SK-N-SH (cell line): Measurements from ENCODE around the gene SYT17. TPM values are rescaled to one million over a fixed set of nuclear protein-coding genes. Genes with fewer than 3 reads are reported as not detected.

Source experiments
- CTCF ChIA-PET: fragments of 300-600, 350-600 bp; formaldehyde crosslinking; extraction: SDS; loops from one replicate; lab custom pipeline; 2021; lab: Yijun Ruan, JAX
- POLR2A ChIA-PET: fragments of 350-600 bp; sonication (Branson Sonifier 250); formaldehyde crosslinking; extraction: SDS; loops from one replicate; lab custom pipeline; 2020; ENCODE audit warnings: antibody characterized with exemption, inconsistent platforms; lab: Yijun Ruan, JAX
- DNase-seq: peaks from one replicate; pipeline ENCODE4 v3.0.0; 2012
- H2AFZ ChIP-seq: fragments of 200-600 bp; sonication (generic); 2 replicates; pipeline ENCODE4 v1.8.1; 2016; ENCODE audit warnings: antibody characterized with exemption, mild to moderate bottlenecking, low read depth
- H3F3A ChIP-seq: fragments of 200-600 bp; sonication (generic); replicated peaks from 2 replicates; pipeline ENCODE3; 2016; ENCODE audit warnings: antibody characterized with exemption, mild to moderate bottlenecking; ENCODE audit not compliant: insufficient read depth
- H3K27ac ChIP-seq, 2 experiments: fragments of 200-500 bp in 1 of 2; fragments of 200-600 bp in 1 of 2; sonication (Bioruptor generic) in 1 of 2; sonication (generic), shearing (Covaris generic) in 1 of 2; 2 replicates each; pipeline versions ENCODE4 v1.5.1 to v1.6.1; 2014 to 2016; ENCODE audit warnings: low read depth in 2 of 2, inconsistent platforms in 1 of 2, low read length in 1 of 2, mild to moderate bottlenecking in 1 of 2, mixed read lengths in 1 of 2
- H3K27me3 ChIP-seq: fragments of 200-600 bp; sonication (generic), shearing (Covaris generic); 2 replicates; pipeline ENCODE4 v1.6.1; 2016; ENCODE audit warnings: mixed run types; ENCODE audit not compliant: insufficient read depth
- H3K36me3 ChIP-seq, 2 experiments: fragments of 200-500 bp in 1 of 2; fragments of 200-600 bp in 1 of 2; sonication (Bioruptor generic) in 1 of 2; sonication (generic) in 1 of 2; replicated peaks in 1 of 2; 2 replicates each; pipeline versions ENCODE3 to v1.5.1; 2014 to 2016; ENCODE audit warnings: low read length in 1 of 2, mild to moderate bottlenecking in 1 of 2; ENCODE audit not compliant: insufficient read depth in 2 of 2, control insufficient read depth in 1 of 2
- H3K4me1 ChIP-seq, 2 experiments: fragments of 200-500 bp in 1 of 2; fragments of 200-600 bp in 1 of 2; sonication (Bioruptor generic) in 1 of 2; sonication (generic), shearing (Covaris generic) in 1 of 2; 2 replicates each; pipeline versions ENCODE4 v1.5.1 to v1.6.1; 2014 to 2016; ENCODE audit warnings: low read depth in 1 of 2, low read length in 1 of 2, mixed run types in 1 of 2; ENCODE audit not compliant: insufficient read depth in 2 of 2, control insufficient read depth in 1 of 2
- H3K4me2 ChIP-seq: fragments of 200-600 bp; sonication (generic), shearing (Covaris generic); 2 replicates; pipeline ENCODE4 v1.6.1; 2017; ENCODE audit warnings: mixed run types
- H3K4me3 ChIP-seq, 2 experiments: fragments of 200-500 bp in 1 of 2; fragments of 200-600 bp in 1 of 2; sonication (Bioruptor generic) in 1 of 2; sonication (generic), shearing (Covaris generic) in 1 of 2; 2 replicates each; pipeline versions ENCODE4 v1.5.1 to v1.8.1; 2014 to 2016; ENCODE audit warnings: low read depth in 2 of 2, inconsistent platforms in 1 of 2, low read length in 1 of 2, mild to moderate bottlenecking in 1 of 2, mixed read lengths in 1 of 2, moderate library complexity in 1 of 2
- H3K79me2 ChIP-seq: fragments of 200-600 bp; sonication (generic); 2 replicates; pipeline ENCODE4 v1.8.1; 2017; ENCODE audit warnings: mild to moderate bottlenecking; ENCODE audit not compliant: insufficient read depth
- H3K9ac ChIP-seq: fragments of 200-600 bp; sonication (generic); 2 replicates; pipeline ENCODE4 v1.6.1; 2017; ENCODE audit warnings: mixed run types
- H3K9me2 ChIP-seq: fragments of 200-600 bp; sonication (generic); 2 replicates; pipeline ENCODE4 v1.6.1; 2017; ENCODE audit warnings: mixed run types
- H3K9me3 ChIP-seq: fragments of 200-600 bp; sonication (generic); 2 replicates; pipeline ENCODE4 v1.6.1; 2017; ENCODE audit warnings: mixed run types, mild to moderate bottlenecking, moderate library complexity
- H4K20me1 ChIP-seq: fragments of 200-600 bp; sonication (generic); 2 replicates; pipeline ENCODE4 v1.6.1; 2017; ENCODE audit warnings: mild to moderate bottlenecking, mixed run types; ENCODE audit not compliant: insufficient read depth
- CHD2 ChIP-seq: fragments of 150-350 bp; IDR thresholded peaks from 2 replicates; pipeline ENCODE4 v1.6.1; 2018; ENCODE audit warnings: low read length; ENCODE audit not compliant: partially characterized antibody
- ELF1 ChIP-seq: IDR thresholded peaks from 2 replicates; pipeline ENCODE4 v1.4.0; 2012
- EP300 ChIP-seq, 2 experiments: IDR thresholded peaks; 2 replicates each; pipeline versions ENCODE4 v1.4.0 to v1.6.1; 2012; ENCODE audit warnings: borderline replicate concordance in 1 of 2, low read depth in 1 of 2, low read length in 1 of 2
- EZH2phosphoT487 ChIP-seq: fragments of 200-600 bp; sonication (generic); IDR thresholded peaks from 2 replicates; pipeline ENCODE4 v1.6.1; 2017; ENCODE audit warnings: low read depth, mixed run types, mild to moderate bottlenecking, antibody characterized with exemption, moderate library complexity, borderline replicate concordance
- FOSL2 ChIP-seq: IDR thresholded peaks from 2 replicates; pipeline ENCODE4 v1.4.0; 2012; ENCODE audit warnings: low read depth, mild to moderate bottlenecking, moderate library complexity, borderline replicate concordance
- FOXM1 ChIP-seq: IDR thresholded peaks from 2 replicates; pipeline ENCODE4 v1.4.0; 2012; ENCODE audit warnings: low read depth, mild to moderate bottlenecking
- JUND ChIP-seq: IDR thresholded peaks from 2 replicates; pipeline ENCODE4 v1.4.0; 2012
- NFIC ChIP-seq: IDR thresholded peaks from 2 replicates; pipeline ENCODE4 v1.4.0; 2012; ENCODE audit warnings: borderline replicate concordance
- NRF1 ChIP-seq: IDR thresholded peaks from 2 replicates; pipeline ENCODE4 v1.6.1; 2012; ENCODE audit warnings: low read depth, mild to moderate bottlenecking, low read length
- PBX3 ChIP-seq: IDR thresholded peaks from 2 replicates; pipeline ENCODE4; 2012
- RAD21 ChIP-seq: IDR thresholded peaks from 2 replicates; pipeline ENCODE4 v1.6.1; 2012; ENCODE audit warnings: mild to moderate bottlenecking, low read length
- RFX5 ChIP-seq: IDR thresholded peaks from 2 replicates; pipeline ENCODE4 v1.6.1; 2012; ENCODE audit warnings: mild to moderate bottlenecking, improper control_type of control experiment, low read length
- SIN3A ChIP-seq: IDR thresholded peaks from 2 replicates; pipeline ENCODE4 v1.6.1; 2012; ENCODE audit warnings: low read depth, mild to moderate bottlenecking, low read length, moderate library complexity, borderline replicate concordance
- SMC3 ChIP-seq: IDR thresholded peaks from 2 replicates; pipeline ENCODE4 v1.6.1; 2012; ENCODE audit warnings: low read depth, low read length, improper control_type of control experiment
- TCF12 ChIP-seq: IDR thresholded peaks from 2 replicates; pipeline ENCODE4 v1.4.0; 2012
- TEAD4 ChIP-seq: IDR thresholded peaks from 2 replicates; pipeline ENCODE4 v1.4.0; 2012; ENCODE audit warnings: mild to moderate bottlenecking, borderline replicate concordance; ENCODE audit not compliant: insufficient read depth
- YY1 ChIP-seq: IDR thresholded peaks from 2 replicates; pipeline ENCODE4 v1.4.0; 2012; ENCODE audit warnings: low read depth, mild to moderate bottlenecking
- WGBS: methylation state at CpG from one replicate; pipeline ENCODE4 v1.1.6; 2017; ENCODE audit warnings: low lambda C conversion rate; 5-methylcytosine and 5-hydroxymethylcytosine counted together
- polyA plus RNA-seq, 3 experiments: library from polyadenylated mRNA; depleted of rRNA; stranded (reverse); fragments of >200 nt; gene quantifications; 2 replicates each; pipeline ENCODE4 v1.2.3, GENCODE V29; 2012
- TF ChIP-seq, protein P1 (sequence below): fragments of 150-350 bp; IDR thresholded peaks from 2 replicates; pipeline ENCODE4 v1.6.1; 2017; ENCODE audit warnings: antibody characterized with exemption, low read length, low read depth, borderline replicate concordance
- TF ChIP-seq, protein P2 (sequence below): fragments of 200-600 bp; sonication (generic); IDR thresholded peaks from 2 replicates; pipeline ENCODE4 v1.6.1; 2017; ENCODE audit warnings: antibody characterized with exemption, mild to moderate bottlenecking, moderate library complexity
- TF ChIP-seq, protein P3 (sequence below): IDR thresholded peaks from 2 replicates; pipeline ENCODE4 v1.4.0; 2012; ENCODE audit warnings: low read depth

SYT17 gene
- polyA plus RNA-seq, 1 of the 3 experiments (the other 2 are of a cell fraction), result 0.21 TPM

DNA sequence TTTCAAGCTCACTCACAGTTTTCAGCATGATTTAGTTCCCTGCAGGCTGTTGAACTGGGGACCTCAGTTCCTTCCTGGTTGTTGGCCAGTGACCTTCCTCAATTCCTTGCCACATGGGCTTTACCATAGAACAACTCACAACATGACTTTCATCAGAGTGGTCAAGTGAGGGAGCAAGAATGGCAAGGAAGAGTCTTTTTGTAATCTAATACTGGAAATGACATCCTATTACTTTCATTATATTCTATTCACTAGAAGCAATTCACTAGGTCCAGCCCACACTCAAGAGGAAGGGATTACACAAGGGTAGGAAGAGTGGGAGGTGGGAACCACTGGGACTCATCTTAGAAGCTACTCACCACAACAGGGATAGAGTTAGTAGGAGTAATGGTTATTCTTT lies 57.6 kb downstream of the SYT17 start:
- Histone ChIP-seq H4K20me1 (no peaks in the 10 kb centered on the region), H3K36me3 (no peaks in the 10 kb centered on the region), H3K4me2 (no peak overlapping the region), H3K9me3 (no peaks in the 10 kb centered on the region), H3K27ac (no peak overlapping the region), H3K9ac (no peak overlapping the region), H3K4me3 (no peak overlapping the region), H2AFZ (no peak overlapping the region), H3K79me2 (no peaks in the 10 kb centered on the region), H3K27me3 (no peaks in the 10 kb centered on the region), H3K9me2 (no peaks in the 10 kb centered on the region), H3K4me1 (no peaks in the 10 kb centered on the region), H3F3A (no peaks in the 10 kb centered on the region)
- ChIA-PET POLR2A (no interaction called here), CTCF (no interaction called here)
- DNase-seq, result no peak
- TF ChIP-seq RAD21, result no peak
- no peak for TF ChIP-seq SMC3
- TF ChIP-seq FOSL2, result no peak
- TF ChIP-seq FOXM1, result no peak
- no peak for TF ChIP-seq TEAD4

GRCh38 chr16:19227643-19228042 lies 59.6 kb downstream of the SYT17 start:
- Histone ChIP-seq H4K20me1 (no peaks in the 10 kb centered on the region), H3K27me3 (no peaks in the 10 kb centered on the region), H3K4me2 (no peak overlapping the region), H3K9me2 (no peaks in the 10 kb centered on the region), H3K9me3 (no peaks in the 10 kb centered on the region), H3K79me2 (no peaks in the 10 kb centered on the region), H2AFZ (no peak overlapping the region), H3K9ac (no peak overlapping the region), H3K4me3 (no peak overlapping the region), H3K27ac (no peak overlapping the region), H3K36me3 (no peaks in the 10 kb centered on the region), H3F3A (no peaks in the 10 kb centered on the region), H3K4me1 (peaks cover 0 to 11% of the 10 kb centered on the region in 2 experiments; a peak in 1 of 4 replicates)
- DNase-seq, result no peak
- TF ChIP-seq JUND (no peak), PBX3 (no peak), EZH2phosphoT487 (no peak)
- TF ChIP-seq, protein P1, sequence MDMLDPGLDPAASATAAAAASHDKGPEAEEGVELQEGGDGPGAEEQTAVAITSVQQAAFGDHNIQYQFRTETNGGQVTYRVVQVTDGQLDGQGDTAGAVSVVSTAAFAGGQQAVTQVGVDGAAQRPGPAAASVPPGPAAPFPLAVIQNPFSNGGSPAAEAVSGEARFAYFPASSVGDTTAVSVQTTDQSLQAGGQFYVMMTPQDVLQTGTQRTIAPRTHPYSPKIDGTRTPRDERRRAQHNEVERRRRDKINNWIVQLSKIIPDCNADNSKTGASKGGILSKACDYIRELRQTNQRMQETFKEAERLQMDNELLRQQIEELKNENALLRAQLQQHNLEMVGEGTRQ, result no peak
- 54% methylated on average over 2 of the region's 2 CpGs for WGBS
- ChIA-PET CTCF (no interaction called here), POLR2A (no interaction called here)

- POLR2A ChIA-PET, result no interaction called here
These were observed 60.0 kb downstream of the SYT17 start for GRCh38 chr16:19228052-19228451.

More at GRCh38 chr16:19228052-19228451, 60.0 kb downstream of the SYT17 start:
- CTCF ChIA-PET, result interaction anchor here (0.8 kb wide), 1 partner anchor 14 kb away, joined by 3 read pairs; no protein-coding TSS in a partner anchor
- Histone ChIP-seq H3K27ac (no peak overlapping the region), H3K9me3 (no peaks in the 10 kb centered on the region), H3K4me1 (peaks cover 0 to 12% of the 10 kb centered on the region in 2 experiments; a peak in 1 of 4 replicates), H3K36me3 (no peaks in the 10 kb centered on the region), H4K20me1 (no peaks in the 10 kb centered on the region), H3K4me2 (no peak overlapping the region), H3K27me3 (no peaks in the 10 kb centered on the region), H3K9ac (no peak overlapping the region), H3K9me2 (no peaks in the 10 kb centered on the region), H3K4me3 (no peak overlapping the region), H2AFZ (no peak overlapping the region), H3F3A (no peaks in the 10 kb centered on the region), H3K79me2 (no peaks in the 10 kb centered on the region)
- TF ChIP-seq RFX5 (no peak), NRF1 (no peak), ELF1 (no peak), CHD2 (no peak), EP300 (IDR thresholded peaks at IDR 0.05; ENCODE audit: borderline replicate concordance in 1 of 2, low read depth in 1 of 2, low read length in 1 of 2) (no peak), SIN3A (no peak), NFIC (no peak), TCF12 (no peak), EZH2phosphoT487 (no peak), YY1 (no peak), TEAD4 (no peak)
- TF ChIP-seq, protein P2, sequence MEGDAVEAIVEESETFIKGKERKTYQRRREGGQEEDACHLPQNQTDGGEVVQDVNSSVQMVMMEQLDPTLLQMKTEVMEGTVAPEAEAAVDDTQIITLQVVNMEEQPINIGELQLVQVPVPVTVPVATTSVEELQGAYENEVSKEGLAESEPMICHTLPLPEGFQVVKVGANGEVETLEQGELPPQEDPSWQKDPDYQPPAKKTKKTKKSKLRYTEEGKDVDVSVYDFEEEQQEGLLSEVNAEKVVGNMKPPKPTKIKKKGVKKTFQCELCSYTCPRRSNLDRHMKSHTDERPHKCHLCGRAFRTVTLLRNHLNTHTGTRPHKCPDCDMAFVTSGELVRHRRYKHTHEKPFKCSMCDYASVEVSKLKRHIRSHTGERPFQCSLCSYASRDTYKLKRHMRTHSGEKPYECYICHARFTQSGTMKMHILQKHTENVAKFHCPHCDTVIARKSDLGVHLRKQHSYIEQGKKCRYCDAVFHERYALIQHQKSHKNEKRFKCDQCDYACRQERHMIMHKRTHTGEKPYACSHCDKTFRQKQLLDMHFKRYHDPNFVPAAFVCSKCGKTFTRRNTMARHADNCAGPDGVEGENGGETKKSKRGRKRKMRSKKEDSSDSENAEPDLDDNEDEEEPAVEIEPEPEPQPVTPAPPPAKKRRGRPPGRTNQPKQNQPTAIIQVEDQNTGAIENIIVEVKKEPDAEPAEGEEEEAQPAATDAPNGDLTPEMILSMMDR, result no peak
- TF ChIP-seq, protein P3, sequence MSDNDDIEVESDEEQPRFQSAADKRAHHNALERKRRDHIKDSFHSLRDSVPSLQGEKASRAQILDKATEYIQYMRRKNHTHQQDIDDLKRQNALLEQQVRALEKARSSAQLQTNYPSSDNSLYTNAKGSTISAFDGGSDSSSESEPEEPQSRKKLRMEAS, result no peak
- 35% methylated on average over 4 of the region's 4 CpGs for WGBS
- DNase-seq, result no peak
